SK-N-MC (cell line): Measurements from ENCODE around the gene REC8.

ENCODE experiments used
- DNase-seq: peaks from one replicate; pipeline ENCODE4 v3.0.0-alpha.2; 2011; ENCODE audit warnings: low read depth, low spot score
- H3K27ac ChIP-seq: fragments of 200-600 bp; sonication (generic); 2 replicates; pipeline ENCODE4 v1.5.1; 2016; ENCODE audit warnings: mixed run types
- H3K36me3 ChIP-seq: fragments of 200-600 bp; sonication (generic); 2 replicates; pipeline ENCODE4 v1.6.1; 2017; ENCODE audit warnings: antibody characterized with exemption, low read length, mixed read lengths; ENCODE audit not compliant: insufficient read depth
- H3K4me3 ChIP-seq: fragments of 200-600 bp; sonication (generic); 2 replicates; pipeline ENCODE4 v1.5.1; 2016
- H3K9ac ChIP-seq: fragments of 200-600 bp; sonication (generic); 2 replicates; pipeline ENCODE4 v1.8.0; 2017; ENCODE audit warnings: mixed run types, mixed read lengths; ENCODE audit not compliant: insufficient read length
- H3K9me3 ChIP-seq: fragments of 200-600 bp; sonication (generic); 2 replicates; pipeline ENCODE4 v1.6.1; 2017; ENCODE audit warnings: low read depth, mild to moderate bottlenecking, antibody characterized with exemption, low read length, moderate library complexity, mixed read lengths
- EZH2 ChIP-seq: fragments of 200-600 bp; sonication (generic); IDR thresholded peaks from one replicate; pipeline ENCODE4 v1.6.1; 2017; ENCODE audit warnings: antibody characterized with exemption
- FOXP2 ChIP-seq: optimal IDR thresholded peaks from 2 replicates; pipeline ENCODE3; 2011; ENCODE audit warnings: mild to moderate bottlenecking, moderate library complexity; ENCODE audit not compliant: insufficient read depth; ENCODE audit errors: extremely low read length, control extremely low read depth
- POLR2AphosphoS5 ChIP-seq: IDR thresholded peaks from 2 replicates; pipeline ENCODE4 v1.6.1; 2012; ENCODE audit warnings: mild to moderate bottlenecking, low read depth, low read length, borderline replicate concordance

REC8 gene

GRCh38 chr14:24184104-24184970 lies 12.5 kb downstream of the REC8 start:
- no peak for DNase-seq
- Histone ChIP-seq H3K4me3 (no peak overlapping the region), H3K9ac (no peak overlapping the region), H3K9me3 (no peaks in the 10 kb centered on the region), H3K27ac (no peak overlapping the region), H3K36me3 (peaks cover 74% of the 10 kb centered on the region)
- TF ChIP-seq POLR2AphosphoS5: no peak
- no peak for TF ChIP-seq EZH2
- no peak for TF ChIP-seq FOXP2

- DNase-seq: no peak
- TF ChIP-seq EZH2 (no peak), POLR2AphosphoS5 (no peak), FOXP2 (no peak)
- Histone ChIP-seq H3K9ac (no peak overlapping the region), H3K27ac (no peak overlapping the region), H3K9me3 (no peaks in the 10 kb centered on the region), H3K36me3 (peaks cover 67% of the 10 kb centered on the region), H3K4me3 (no peak overlapping the region)
Measured at GRCh38 chr14:24185026-24185425, 13.1 kb downstream of the REC8 start.

- no peak overlapping the region for H3K27ac ChIP-seq
- H3K4me3 ChIP-seq: no peak overlapping the region
- TF ChIP-seq POLR2AphosphoS5 (no peak), FOXP2 (no peak), EZH2 (no peak)
- DNase-seq: no peak
- H3K9ac ChIP-seq: no peak overlapping the region
- peaks cover 60% of the 10 kb centered on the region for H3K36me3 ChIP-seq
- no peaks in the 10 kb centered on the region for H3K9me3 ChIP-seq
Measured at GRCh38 chr14:24185741-24186140, 13.9 kb downstream of the REC8 start.

- no peak for DNase-seq
- H3K27ac ChIP-seq: no peak overlapping the region
- H3K9me3 ChIP-seq: no peaks in the 10 kb centered on the region
- peaks cover 50% of the 10 kb centered on the region for H3K36me3 ChIP-seq
- peak overlapping the region; percentile 86 for H3K4me3 ChIP-seq
- no peak for TF ChIP-seq FOXP2
- TF ChIP-seq EZH2: no peak
- no peak for TF ChIP-seq POLR2AphosphoS5
- H3K9ac ChIP-seq: peak overlapping the region; percentile 80
Measured at GRCh38 chr14:24186831-24187538, 15.1 kb downstream of the REC8 start.

- peaks cover 53% of the 10 kb centered on the region for H3K36me3 ChIP-seq
- no peak for DNase-seq
Measured at GRCh38 chr14:24187539-24187915, 15.6 kb downstream of the REC8 start.

GRCh38 chr14:24188251-24189058 lies 16.6 kb downstream of the REC8 start, which contains the start of gene IPO4:
Gene IPO4, minus strand, starts transcription at chr14:24188816. Its CDS starts 29 bp downstream, at chr14:24188787.
- peak within 1 kb of the TSS; percentile 81 for H3K9ac ChIP-seq
- H3K36me3 ChIP-seq: peaks cover 48% of the 10 kb centered on the region
- TF ChIP-seq POLR2AphosphoS5 (peak; percentile 92), EZH2 (no peak), FOXP2 (peak; percentile 87)
- peak; percentile 91 for DNase-seq
- no peaks in the 10 kb centered on the region for H3K9me3 ChIP-seq
- peak within 1 kb of the TSS; percentile 86 for H3K4me3 ChIP-seq
- H3K27ac ChIP-seq: peak within 1 kb of the TSS; percentile 80

More at GRCh38 chr14:24187539-24187915, 15.6 kb downstream of the REC8 start:
- H3K9ac ChIP-seq: peak overlapping the region; percentile 80
- H3K27ac ChIP-seq: no peak overlapping the region
- TF ChIP-seq FOXP2 (no peak), POLR2AphosphoS5 (no peak), EZH2 (no peak)
- H3K9me3 ChIP-seq: no peaks in the 10 kb centered on the region
- H3K4me3 ChIP-seq: peak overlapping the region; percentile 86

GRCh38 chr14:24189059-24189375 lies 17.1 kb downstream of the REC8 start:
- peaks cover 44% of the 10 kb centered on the region for H3K36me3 ChIP-seq
- H3K4me3 ChIP-seq: peak overlapping the region; percentile 86
- TF ChIP-seq FOXP2: no peak
- TF ChIP-seq EZH2: no peak
- no peak for TF ChIP-seq POLR2AphosphoS5
- no peaks in the 10 kb centered on the region for H3K9me3 ChIP-seq
- H3K9ac ChIP-seq: peak overlapping the region; percentile 81
- DNase-seq: no peak
- peak overlapping the region; percentile 80 for H3K27ac ChIP-seq

- no peak for DNase-seq
- TF ChIP-seq EZH2 (no peak), POLR2AphosphoS5 (no peak), FOXP2 (no peak)
- H3K9me3 ChIP-seq: no peaks in the 10 kb centered on the region
- H3K27ac ChIP-seq: peak overlapping the region; percentile 80
- peak overlapping the region; percentile 81 for H3K9ac ChIP-seq
- peak overlapping the region; percentile 86 for H3K4me3 ChIP-seq
- peaks cover 42% of the 10 kb centered on the region for H3K36me3 ChIP-seq
Measured at GRCh38 chr14:24189460-24189859, 17.6 kb downstream of the REC8 start.
